OCI-LY1 (cell line): ENCODE measurements around the gene ATP9B.

Experiments
- H2AFZ ChIP-seq: fragments of 200-600 bp; sonication (generic), shearing (Covaris generic); 2 replicates; pipeline ENCODE4 v1.6.0; 2014; ENCODE audit warnings: antibody characterized with exemption, mild to moderate bottlenecking, low read length
- H3F3A ChIP-seq: fragments of 200-600 bp; sonication (generic), shearing (Covaris generic); 2 replicates; pipeline ENCODE4 v1.6.0; 2014; ENCODE audit warnings: mild to moderate bottlenecking, antibody characterized with exemption, low read length, moderate library complexity; ENCODE audit not compliant: insufficient read depth
- H3K27ac ChIP-seq: fragments of 200-600 bp; sonication (generic); 2 replicates; pipeline ENCODE4 v1.5.1; 2014; ENCODE audit warnings: low read length, mixed run types, mild to moderate bottlenecking, low read depth; ENCODE audit not compliant: poor library complexity, severe bottlenecking
- H3K27me3 ChIP-seq: fragments of 200-600 bp; sonication (generic); 2 replicates; pipeline ENCODE4 v1.6.0; 2014; ENCODE audit warnings: antibody characterized with exemption, mild to moderate bottlenecking, low read length, moderate library complexity; ENCODE audit not compliant: insufficient read depth
- H3K36me3 ChIP-seq: fragments of 200-600 bp; sonication (generic); 2 replicates; pipeline ENCODE4 v1.6.1; 2014; ENCODE audit warnings: mild to moderate bottlenecking, antibody characterized with exemption, low read length, moderate library complexity, mixed read lengths; ENCODE audit not compliant: insufficient read depth
- H3K4me1 ChIP-seq: fragments of 200-600 bp; sonication (generic); 2 replicates; pipeline ENCODE4 v1.5.1; 2014; ENCODE audit warnings: mild to moderate bottlenecking, low read length, moderate library complexity; ENCODE audit not compliant: insufficient read depth, severe bottlenecking
- H3K4me2 ChIP-seq: fragments of 200-600 bp; sonication (generic), shearing (Covaris generic); 2 replicates; pipeline ENCODE4 v1.6.1; 2014; ENCODE audit warnings: low read length
- H3K4me3 ChIP-seq: fragments of 200-600 bp; sonication (generic); 2 replicates; pipeline ENCODE4 v1.5.1; 2014; ENCODE audit warnings: low read length, low read depth, mild to moderate bottlenecking, mixed read lengths; ENCODE audit not compliant: poor library complexity, severe bottlenecking
- H3K79me2 ChIP-seq: fragments of 200-600 bp; shearing (Covaris generic); 2 replicates; pipeline ENCODE4 v1.6.1; 2016; ENCODE audit warnings: mixed run types, low read length, mixed read lengths; ENCODE audit not compliant: insufficient read depth
- H3K9ac ChIP-seq: fragments of 200-600 bp; sonication (generic), shearing (Covaris generic); 2 replicates; pipeline ENCODE4 v1.6.1; 2014; ENCODE audit warnings: mild to moderate bottlenecking, low read length, mixed read lengths
- H3K9me2 ChIP-seq: fragments of 200-600 bp; sonication (generic), shearing (Covaris generic); 2 replicates; pipeline ENCODE4 v1.6.1; 2014; ENCODE audit warnings: low read depth, mild to moderate bottlenecking, low read length, mixed read lengths
- H3K9me3 ChIP-seq: fragments of 200-600 bp; shearing (Covaris generic); 2 replicates; pipeline ENCODE4 v1.6.1; 2014; ENCODE audit warnings: low read length, mixed read lengths
- H4K20me1 ChIP-seq: fragments of 200-600 bp; sonication (generic), shearing (Covaris generic); 2 replicates; pipeline ENCODE4 v1.6.0; 2016; ENCODE audit warnings: mild to moderate bottlenecking, low read length; ENCODE audit not compliant: insufficient read depth
- CTCF ChIP-seq: fragments of 200-600 bp; sonication (generic), shearing (Covaris generic); IDR thresholded peaks from 2 replicates; pipeline ENCODE4 v1.5.1; 2017; ENCODE audit warnings: mild to moderate bottlenecking, antibody characterized with exemption, low read length, moderate library complexity, mixed read lengths
- EZH2 ChIP-seq: fragments of 200-600 bp; sonication (generic), shearing (Covaris generic); IDR thresholded peaks from 2 replicates; pipeline ENCODE4 v1.8.0; 2017; ENCODE audit warnings: borderline replicate concordance, mixed run types, mild to moderate bottlenecking, antibody characterized with exemption, low read length, moderate library complexity, mixed read lengths

The ATP9B gene

GRCh38 chr18:79242246-79242645 is 173.1 kb downstream of the ATP9B start:
- Histone ChIP-seq H3K4me1 (peaks cover 8% of the 10 kb centered on the region), H3F3A (no peaks in the 10 kb centered on the region), H3K79me2 (no peaks in the 10 kb centered on the region), H2AFZ (no peak overlapping the region), H3K9me2 (no peaks in the 10 kb centered on the region), H3K27me3 (no peaks in the 10 kb centered on the region), H3K27ac (no peak overlapping the region), H3K4me3 (no peak overlapping the region), H3K9ac (no peak overlapping the region), H3K4me2 (no peak overlapping the region), H4K20me1 (no peaks in the 10 kb centered on the region), H3K36me3 (no peaks in the 10 kb centered on the region), H3K9me3 (no peaks in the 10 kb centered on the region)
- TF ChIP-seq CTCF = no peak
- TF ChIP-seq EZH2 = no peak

DNA sequence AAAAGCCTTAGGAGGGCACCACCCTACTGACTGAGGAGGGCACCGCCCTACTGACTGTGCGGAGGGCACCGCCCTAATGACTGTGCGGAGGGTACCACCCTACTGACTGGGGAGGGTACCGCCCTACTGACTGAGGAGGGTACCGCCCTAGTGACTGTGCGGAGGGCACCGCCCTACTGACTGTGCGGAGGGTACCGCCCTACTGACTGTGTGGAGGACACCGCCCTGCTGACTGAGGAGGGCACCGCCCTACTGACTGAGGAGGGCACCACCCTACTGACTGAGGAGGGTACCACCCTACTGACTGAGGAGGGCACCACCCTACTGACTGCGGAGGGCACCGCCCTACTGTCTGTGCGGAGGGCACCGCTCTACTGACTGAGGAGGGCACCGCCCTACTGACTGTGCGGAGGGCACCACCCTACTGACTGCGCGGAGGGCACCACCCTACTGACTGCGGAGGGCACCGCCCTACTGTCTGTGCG is 176.4 kb downstream of the ATP9B start:
- Histone ChIP-seq H3F3A (no peaks in the 10 kb centered on the region), H3K27me3 (no peaks in the 10 kb centered on the region), H3K9me3 (no peaks in the 10 kb centered on the region), H3K27ac (no peak overlapping the region), H3K79me2 (no peaks in the 10 kb centered on the region), H3K4me2 (no peak overlapping the region), H3K9me2 (no peaks in the 10 kb centered on the region), H3K36me3 (no peaks in the 10 kb centered on the region), H2AFZ (no peak overlapping the region), H3K4me1 (peaks cover 8% of the 10 kb centered on the region), H3K9ac (no peak overlapping the region), H3K4me3 (no peak overlapping the region), H4K20me1 (no peaks in the 10 kb centered on the region)
- TF ChIP-seq CTCF (no peak), EZH2 (no peak)

- H3K9me3 ChIP-seq = no peaks in the 10 kb centered on the region
- no peaks in the 10 kb centered on the region for H3K36me3 ChIP-seq
- no peak overlapping the region for H3K27ac ChIP-seq
- no peaks in the 10 kb centered on the region for H4K20me1 ChIP-seq
- H3K4me1 ChIP-seq = peaks cover 8% of the 10 kb centered on the region
- TF ChIP-seq EZH2 = no peak
- peak; percentile 97 for TF ChIP-seq CTCF
- no peaks in the 10 kb centered on the region for H3K27me3 ChIP-seq
- peak overlapping the region; percentile 46 for H3K4me3 ChIP-seq
- H3K79me2 ChIP-seq = no peaks in the 10 kb centered on the region
- peak overlapping the region; percentile 55 for H3K4me2 ChIP-seq
- no peaks in the 10 kb centered on the region for H3K9me2 ChIP-seq
- H3K9ac ChIP-seq = peak overlapping the region; percentile 33; the same call in 1 of the 2 replicates
- H3F3A ChIP-seq = no peaks in the 10 kb centered on the region
- no peak overlapping the region for H2AFZ ChIP-seq
Observed at GRCh38 chr18:79246309-79247108, 177.3 kb downstream of the ATP9B start.
